HG03469 (cell line): Measurements from ENCODE around the gene ADAMTS17.

ENCODE experiments used
- ATAC-seq: cut with Tn5 transposase; IDR thresholded peaks from one replicate; pipeline ENCODE4 v1.9.1; 2021; ENCODE audit warnings: mild to moderate bottlenecking, moderate library complexity, moderate number of reproducible peaks; ENCODE audit not compliant: unreplicated experiment

ADAMTS17 gene

DNA sequence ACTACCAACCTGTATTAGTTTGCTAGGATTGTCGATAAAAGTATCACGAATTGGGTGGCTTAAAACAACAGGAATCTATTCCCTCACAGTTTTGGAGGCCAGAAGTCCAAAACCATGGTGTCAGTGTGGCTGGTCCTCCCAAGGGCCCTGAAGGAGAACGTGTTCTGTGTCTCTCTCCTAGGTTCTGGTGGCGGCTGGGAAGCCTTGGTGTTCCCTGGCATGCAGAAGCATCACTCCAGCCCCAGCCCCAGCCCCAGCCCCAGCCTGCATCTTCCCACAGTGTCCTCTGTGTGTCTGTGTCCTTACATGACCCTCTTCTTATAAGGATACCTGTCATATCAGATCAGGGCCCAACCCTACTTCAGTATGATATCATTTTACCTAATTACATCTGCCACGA lies 336.1 kb downstream of the ADAMTS17 start:
- no peak for ATAC-seq

DNA sequence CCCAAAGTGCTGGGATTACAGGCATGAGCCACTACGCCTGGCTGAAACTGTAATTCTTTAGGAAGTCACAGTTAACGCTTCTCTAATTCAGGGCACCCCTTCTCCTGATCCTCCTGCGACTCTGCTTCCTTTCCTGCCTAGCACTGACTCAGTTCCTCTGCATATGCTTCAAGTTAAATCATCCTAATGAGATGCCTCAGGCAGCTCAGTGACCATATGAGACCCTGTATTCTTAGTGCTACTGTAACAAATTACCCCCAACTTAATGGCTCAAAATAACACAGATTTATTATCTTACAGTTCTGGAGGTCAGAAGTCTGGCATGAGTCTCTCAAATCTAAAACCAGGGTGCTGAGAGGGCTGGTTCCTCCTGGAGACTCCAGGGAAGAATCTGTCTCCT lies 336.8 kb downstream of the ADAMTS17 start:
- no peak for ATAC-seq

DNA sequence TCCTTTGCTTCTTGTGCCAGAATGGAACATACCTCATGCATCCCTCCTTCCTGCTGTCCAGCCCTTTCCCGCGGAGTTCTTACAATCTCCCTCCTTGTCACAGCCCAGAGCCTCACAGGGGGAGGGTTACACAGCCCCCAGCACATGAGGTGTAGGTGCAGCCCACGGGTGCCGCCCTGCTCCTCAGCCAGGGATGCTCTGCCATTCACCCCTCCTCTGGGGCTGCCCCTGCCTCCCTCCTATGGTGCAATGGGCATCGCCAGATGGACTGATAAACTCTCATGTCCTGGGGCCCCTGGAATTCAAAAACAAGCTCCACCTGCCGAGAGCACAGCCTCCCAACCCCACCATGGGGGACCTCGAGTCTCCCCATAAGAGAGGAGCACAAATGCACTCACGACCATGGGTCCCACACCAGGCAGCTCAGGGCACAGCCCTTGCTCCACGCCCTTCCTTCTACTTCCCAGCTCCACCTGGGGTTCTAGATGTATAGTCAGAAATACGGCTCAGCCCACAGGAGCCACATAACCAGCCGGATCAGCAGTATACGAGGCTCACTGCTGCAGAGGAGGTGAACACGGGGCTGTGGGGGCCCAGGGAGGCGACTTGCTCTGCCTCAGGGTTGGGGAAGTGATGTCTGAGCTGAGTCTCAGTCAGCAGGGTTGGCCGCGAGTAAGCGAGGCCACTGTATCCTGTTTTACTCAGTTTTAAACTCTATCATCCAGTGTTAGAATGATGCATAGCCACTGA lies 338.8 kb downstream of the ADAMTS17 start:
- no peak for ATAC-seq

DNA sequence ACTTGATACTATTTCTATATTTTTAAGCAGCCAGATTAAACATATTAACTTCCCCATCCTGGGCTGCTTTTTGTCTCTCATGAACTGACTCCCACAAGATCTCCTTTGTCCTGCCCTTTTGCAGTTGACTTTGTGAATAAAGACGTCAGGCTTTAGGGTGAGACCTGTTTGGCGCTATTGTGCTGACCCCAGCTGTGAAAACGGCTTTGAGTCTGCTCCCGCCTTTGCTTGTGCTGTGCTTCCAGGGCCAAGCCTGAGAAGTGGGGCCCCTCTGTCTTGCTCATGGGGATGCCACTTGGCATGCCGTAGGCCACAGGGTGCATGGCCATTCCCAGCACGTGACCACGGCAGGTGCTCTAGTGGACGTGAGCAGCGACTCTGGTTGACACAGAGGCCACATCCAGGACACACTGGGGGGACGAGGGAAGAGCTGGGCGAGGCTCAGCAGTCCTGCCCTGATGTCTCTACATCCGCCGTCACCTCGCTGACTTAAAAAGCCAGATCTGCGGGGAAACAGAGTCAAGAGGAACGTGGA lies 339.6 kb downstream of the ADAMTS17 start:
- ATAC-seq: no peak

DNA sequence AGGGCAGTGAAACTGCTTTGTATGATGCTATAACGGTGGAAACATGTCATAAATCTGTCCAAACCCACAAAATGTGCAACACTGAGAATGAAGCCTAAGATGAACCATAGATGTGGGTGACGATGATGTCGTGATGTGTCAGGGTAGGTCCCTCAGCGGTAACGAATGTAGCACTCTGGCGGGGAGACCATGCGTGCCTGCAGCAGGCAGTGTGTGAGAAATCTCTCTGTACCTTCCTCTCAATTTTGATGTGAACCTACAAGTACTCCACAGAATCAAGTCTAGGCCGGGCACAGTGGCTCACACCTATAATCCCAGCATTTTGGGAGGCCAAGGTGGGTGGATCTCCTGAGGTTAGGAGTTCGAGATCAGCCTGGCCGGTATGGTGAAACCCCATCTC lies 340.4 kb downstream of the ADAMTS17 start:
- ATAC-seq: no peak

DNA sequence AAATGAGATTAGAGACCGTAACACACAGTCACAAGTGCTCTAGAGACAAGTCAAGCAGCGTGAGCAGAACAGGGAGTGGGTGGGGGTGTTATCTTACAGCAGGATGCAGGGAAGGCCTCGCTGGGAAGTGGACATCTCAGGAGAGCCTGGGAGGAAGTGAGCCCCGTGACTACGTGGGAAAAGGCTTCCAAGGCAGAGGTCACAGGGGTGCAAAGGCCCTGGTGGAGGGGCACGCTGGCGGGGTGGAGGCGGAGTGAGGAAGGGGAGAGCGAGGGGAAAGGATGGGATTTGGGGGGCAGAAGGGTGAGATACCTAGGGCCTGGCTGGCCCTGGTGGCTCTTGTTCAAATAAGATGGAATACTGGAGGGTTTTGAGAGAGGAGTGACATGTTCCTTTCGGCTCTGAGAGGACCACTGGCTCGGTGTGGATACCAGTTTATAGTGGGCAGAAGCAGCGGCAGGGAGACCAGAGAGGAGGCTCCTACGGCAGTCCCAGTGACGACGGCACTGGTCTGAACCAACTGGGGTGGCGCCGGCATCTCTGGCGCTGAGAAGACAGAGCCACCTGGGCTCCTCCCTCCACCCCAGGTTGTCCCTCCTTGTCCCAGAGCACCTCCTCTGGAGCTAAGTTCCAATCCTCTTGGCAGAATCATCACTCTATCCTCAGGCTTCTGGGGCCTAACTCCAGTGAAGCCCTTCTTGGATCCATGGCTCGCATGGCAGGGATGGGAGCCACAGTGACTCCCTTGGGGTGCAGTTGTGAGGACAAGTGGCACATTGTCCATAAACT lies 342.3 kb downstream of the ADAMTS17 start:
- no peak for ATAC-seq

DNA sequence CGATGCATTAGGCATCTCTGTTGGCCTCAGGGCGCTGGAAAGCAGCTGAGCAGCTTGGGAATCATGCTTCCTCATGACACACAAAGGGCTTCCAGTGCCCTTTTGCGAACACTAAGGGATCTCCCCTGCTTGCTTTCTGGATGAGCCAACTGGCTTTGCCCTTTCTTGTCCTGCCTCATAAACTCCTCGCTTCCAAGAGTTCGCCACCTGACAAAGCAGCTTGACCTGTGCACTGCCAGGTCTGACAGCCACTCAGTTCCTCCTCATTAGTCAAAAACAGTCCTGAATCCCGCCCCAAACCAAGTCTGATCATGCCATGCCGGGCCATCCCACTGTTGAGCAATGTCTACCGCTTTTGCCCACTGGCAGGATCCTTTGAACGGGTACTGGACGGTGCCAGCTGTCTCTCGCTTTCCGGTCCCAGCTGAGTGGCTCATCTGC lies 343.1 kb downstream of the ADAMTS17 start:
- no peak for ATAC-seq

DNA sequence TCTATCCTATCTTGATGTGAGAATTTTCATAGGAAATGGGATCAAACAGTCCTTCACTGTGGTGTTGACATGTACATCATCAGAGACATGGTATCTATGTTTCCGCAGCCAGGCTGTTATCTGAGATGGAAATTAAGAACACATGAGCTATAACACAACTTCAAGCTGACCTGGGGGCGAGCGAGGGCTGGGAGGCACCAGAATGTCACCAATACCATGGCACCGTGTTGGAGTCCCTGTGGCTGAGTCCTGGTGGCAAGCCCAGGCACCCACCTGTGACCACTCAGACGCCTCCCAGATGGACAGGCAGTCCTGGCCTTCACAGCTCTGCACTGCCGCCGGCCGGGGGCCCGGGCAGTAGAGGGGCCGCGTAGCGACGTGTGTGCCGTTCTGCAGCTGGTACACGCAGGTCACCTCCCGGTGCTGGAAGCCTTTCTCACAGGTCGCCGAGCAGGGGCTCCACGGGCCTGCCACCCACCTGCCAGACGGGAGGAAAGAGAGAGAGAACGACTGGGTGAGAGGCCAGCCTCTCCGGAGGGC lies 344.6 kb downstream of the ADAMTS17 start:
- no peak for ATAC-seq

DNA sequence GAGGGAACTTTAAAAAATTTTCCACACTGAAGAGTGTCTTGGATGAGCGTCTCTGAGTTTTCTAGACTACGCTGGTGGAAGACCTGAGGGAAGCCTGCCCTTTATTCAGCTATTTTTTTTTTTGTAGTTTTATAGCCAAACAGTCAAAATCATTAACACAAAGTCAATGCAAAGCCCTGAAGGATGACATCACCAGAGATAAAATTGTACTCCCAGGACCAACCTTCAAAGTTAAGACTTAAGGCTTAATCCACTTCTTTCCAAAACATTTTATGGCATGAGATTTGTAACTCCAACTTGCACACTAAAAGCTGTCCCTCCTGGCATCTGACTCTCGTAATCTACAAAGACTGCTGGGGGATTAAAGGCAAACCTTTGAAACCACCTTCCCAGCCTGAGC lies 345.1 kb downstream of the ADAMTS17 start:
- no peak for ATAC-seq

DNA sequence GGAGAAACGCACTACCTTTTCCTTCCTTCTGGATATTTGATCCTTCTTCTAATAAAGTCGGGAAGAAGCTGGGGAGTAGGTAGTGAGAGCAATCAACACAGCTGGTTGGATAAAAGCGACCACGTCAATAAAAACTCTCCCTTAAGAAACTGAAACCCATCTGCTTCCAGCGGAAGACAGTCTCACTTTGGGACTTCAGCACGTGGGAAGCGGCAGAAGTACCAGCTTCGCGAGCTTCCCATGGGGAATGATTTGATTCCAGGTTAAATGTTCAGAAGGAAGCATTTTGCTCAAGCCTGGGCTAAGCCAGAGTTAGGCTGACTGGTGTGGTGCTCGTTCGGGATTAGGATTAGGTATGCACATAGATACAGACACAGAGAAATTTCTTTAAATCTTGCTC lies 346.2 kb downstream of the ADAMTS17 start:
- ATAC-seq: no peak

DNA sequence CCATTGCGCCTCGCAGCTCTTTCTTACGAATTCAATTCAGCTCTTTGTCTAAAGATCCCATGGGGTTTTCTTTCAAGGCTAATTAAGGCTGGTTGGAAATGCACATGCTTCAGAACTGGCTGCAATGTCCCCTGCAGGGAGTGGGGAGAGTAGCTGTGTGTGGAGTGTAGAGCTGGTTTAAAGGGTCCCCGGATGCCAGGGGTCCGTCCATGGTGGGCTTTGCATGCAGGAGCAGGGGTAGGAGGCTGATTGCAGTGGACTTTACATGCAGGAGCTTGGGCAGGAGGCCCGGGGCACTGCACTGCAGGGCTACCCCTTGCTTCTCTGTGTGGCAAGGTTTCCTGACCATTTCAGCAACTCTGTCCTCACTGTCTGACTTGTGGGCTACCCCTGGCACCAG lies 346.9 kb downstream of the ADAMTS17 start:
- no peak for ATAC-seq

DNA sequence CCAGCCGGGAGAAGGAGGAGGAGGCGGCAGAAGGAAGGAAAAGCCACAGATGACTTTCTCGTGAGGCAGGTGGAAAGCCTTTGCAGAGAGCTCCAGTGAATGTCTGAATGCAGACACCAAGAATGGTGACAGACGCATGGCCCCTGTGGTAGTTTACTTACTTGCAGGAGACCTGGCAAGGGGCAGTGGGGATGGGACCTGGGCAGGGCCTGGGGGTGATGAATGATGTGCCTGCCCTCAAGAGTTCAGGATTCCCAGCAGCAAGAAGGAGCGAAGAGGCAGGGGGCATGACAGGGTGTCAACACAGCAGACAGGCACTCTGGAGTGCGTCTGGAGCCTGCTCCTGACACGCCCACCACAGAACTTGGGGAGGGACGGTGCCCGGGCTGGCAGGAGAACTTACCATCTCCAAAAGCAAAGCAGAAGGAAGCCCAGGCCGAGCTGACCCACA lies 348.1 kb downstream of the ADAMTS17 start:
- no peak for ATAC-seq

DNA sequence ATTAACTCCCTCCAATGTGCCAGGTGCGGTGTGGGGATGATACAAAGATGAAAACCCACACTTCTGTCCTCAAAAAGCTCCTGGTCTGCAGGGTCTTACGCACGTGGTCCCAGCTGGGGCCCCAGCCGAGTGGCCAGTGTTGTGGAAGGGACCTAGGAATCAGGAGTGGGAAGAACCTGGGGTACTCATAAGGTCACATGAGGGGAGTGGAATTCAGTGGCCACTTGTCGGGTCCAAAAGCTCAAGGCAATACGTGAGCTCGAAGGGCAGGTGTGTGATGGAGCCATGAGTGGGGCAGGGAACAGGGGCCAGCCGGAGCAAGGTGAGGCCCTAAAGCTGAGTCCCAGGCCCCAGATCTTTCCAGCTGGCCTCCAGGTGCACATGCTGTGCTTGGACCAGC lies 348.5 kb downstream of the ADAMTS17 start:
- ATAC-seq: no peak

DNA sequence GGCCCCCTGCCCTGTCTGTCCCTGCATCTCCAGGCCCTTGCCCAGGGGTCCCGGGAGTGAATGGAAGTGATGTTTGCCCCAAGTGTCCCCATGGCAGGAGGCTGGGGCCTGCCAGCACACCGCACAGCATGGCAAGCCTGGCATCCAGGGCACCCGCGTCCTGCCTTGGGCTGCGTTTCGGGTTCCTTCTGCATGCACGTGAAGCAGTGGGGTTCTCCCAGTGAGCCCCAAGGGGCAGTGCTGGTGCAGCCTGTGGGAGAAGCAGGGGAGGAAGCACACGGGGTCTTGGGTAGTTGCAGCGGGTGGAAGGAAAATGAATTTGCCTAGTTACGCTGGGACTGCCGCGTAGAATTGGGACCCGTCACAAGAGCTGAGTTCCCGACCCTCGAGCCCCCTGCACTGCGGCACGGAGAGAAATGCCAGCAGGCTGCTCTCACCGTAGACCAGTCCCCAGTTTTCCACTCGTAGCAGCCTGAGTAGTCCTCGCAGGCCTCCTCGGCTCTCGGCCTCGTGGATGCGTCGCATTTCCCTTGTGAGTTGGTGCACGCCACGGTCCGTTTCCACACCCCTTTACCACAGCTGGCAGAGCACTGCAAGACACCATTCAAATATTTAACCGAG lies 349.1 kb downstream of the ADAMTS17 start:
- ATAC-seq: no peak

DNA sequence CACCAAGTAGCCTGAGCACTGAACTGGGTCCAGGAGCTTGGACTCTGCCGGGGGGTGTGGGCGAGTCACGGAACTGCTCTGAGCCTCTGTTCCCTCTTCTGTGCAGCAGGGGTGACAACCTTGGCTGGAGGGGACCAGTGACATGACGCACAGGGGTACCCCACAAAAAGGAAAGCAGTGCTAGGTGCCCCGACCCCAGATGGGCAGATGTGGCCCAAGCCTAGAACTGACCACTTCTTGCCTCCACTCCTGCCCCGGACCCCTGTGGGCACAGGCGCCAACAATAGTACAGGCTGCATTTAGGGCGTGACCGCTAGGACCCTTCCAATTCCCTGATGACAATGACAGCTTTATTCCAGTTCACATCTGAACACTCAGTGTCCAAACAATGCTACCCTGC lies 352.7 kb downstream of the ADAMTS17 start:
- ATAC-seq: no peak

DNA sequence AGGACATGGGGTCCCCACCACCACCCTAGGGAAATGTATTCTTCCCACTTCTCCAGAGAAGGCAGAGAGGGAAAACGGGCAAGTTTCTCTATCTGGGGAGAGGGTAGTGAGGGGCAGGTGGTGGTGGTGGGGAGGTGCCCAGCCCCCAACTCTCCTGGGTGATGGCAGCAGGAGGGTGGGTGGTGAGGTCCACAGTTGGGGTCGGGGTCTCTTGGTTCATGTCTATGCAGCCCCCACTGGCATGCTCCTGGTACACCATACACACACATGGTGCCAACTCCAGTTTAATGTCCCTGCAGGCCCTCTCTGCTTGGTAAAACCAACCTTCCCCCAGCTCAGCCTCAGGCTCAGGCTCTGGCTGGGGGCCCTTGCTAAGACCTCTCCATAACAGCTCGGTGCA lies 354.1 kb downstream of the ADAMTS17 start:
- no peak for ATAC-seq

DNA sequence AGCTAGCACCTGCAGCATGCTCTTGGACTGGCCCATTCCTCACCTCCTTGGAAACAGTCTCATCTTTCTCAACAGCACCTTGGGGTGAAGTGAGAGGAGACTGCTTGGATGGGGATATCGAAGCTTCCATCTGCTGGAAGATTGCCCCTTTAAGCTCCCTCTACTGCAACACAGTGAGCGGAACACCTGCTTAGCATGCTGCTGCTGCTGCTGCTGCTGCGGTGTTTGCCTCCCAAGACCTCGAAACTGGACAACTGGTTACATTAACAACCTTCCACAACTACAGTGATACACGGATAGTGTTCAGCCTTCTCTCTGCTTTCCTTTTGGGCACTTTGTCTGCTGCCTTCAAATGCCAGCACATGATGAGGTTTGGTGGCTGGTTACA lies 354.7 kb downstream of the ADAMTS17 start:
- no peak for ATAC-seq

DNA sequence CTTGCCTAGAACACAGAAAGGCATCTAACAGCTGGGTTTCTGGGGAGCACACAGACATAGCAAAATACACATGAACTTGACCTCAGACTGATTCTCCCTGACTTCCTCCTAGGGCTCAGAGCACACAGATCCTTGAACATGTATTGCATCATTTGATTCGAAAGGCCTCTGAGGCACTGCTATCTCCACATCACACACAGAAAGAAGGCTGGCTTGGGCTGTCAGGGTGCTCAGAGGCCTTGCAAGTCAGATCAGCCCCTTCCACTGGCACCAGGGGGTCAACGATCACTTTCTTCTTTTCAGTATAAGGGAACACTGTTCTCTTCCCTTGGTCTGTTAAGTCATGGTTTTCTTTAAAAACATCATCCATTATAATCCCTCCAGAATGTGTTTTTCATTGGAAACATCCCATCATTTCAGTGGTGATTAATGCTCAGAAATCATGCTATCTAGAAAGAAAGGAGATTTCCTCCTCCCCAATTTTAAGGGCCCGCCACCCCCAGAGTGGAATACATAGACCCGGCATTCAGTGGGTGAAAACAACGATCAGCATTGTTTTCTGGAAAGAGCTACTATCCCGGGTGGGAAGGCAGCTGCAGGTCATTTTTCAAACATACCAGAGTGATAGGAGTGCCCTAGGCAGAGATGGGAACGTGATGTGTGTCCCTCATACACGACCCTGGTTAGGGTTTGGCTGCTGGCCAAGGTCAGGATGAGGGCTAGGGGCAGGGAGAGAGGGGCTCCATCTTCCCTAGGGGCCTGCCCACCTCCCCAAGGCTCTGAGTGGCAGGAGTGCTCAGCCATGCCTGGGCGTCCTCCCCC lies 355.3 kb downstream of the ADAMTS17 start:
- no peak for ATAC-seq

DNA sequence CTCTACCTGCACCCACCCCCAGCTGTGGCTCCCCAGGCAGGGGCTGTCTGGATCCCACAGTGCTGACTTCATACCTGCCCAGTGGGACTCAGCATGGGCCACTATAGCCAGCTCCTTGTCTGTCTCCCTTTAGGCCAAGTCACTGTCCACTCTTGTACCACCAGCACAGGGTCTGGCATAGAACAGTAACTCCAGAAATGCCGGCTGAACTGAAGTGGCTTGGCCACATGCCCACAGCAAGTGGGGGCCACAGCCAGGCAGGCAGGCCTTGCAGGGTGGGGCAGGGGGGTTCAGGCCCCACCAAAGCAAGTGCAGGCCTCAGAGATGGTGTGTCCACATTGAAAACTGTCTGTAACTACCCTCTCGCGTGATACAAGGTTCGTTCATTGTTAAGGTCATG lies 355.9 kb downstream of the ADAMTS17 start:
- no peak for ATAC-seq

DNA sequence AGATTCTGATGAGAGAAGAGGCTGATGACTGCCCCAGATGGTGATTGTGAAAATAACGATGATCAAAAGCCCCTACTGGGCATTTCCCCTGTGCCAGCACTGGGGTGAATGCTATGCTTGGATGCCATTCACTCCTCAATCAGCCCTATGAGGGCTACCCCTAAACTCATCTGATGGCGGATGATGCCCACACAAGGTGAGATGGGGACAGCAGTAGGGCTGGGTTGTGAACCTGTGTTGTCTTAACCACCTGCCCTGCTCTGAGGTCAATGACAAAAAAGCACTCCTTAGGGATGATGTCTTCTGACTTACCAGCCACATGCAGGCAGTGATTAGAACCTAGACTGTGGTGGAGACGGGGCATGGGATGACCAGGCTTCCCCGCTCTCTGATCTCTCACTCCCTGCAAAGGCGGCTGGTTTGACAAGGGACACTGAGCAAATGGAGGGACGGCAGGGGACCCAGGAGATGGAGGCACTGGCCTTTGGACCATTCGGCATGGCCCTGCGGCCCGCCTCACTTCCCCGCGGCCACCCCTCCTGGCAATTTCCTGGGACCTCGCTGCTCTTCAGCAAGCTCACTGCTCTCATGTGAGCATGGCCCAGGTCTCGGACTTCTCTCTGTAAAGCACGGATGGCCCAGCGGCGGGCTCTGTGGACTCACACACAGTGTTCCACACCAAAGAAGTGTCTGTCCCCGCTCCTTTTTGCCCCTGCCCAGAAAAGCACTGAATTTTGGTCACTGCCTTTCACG lies 357.1 kb downstream of the ADAMTS17 start:
- ATAC-seq: no peak
